ENCODE results near the gene TGM2. TPM values are rescaled to one million over a fixed set of nuclear protein-coding genes. Genes with fewer than 3 reads are reported as not detected.

Gene TGM2
- total and polyA plus RNA-seq, 4 donors = 44.2 to 561 (median 321) TPM

DNA sequence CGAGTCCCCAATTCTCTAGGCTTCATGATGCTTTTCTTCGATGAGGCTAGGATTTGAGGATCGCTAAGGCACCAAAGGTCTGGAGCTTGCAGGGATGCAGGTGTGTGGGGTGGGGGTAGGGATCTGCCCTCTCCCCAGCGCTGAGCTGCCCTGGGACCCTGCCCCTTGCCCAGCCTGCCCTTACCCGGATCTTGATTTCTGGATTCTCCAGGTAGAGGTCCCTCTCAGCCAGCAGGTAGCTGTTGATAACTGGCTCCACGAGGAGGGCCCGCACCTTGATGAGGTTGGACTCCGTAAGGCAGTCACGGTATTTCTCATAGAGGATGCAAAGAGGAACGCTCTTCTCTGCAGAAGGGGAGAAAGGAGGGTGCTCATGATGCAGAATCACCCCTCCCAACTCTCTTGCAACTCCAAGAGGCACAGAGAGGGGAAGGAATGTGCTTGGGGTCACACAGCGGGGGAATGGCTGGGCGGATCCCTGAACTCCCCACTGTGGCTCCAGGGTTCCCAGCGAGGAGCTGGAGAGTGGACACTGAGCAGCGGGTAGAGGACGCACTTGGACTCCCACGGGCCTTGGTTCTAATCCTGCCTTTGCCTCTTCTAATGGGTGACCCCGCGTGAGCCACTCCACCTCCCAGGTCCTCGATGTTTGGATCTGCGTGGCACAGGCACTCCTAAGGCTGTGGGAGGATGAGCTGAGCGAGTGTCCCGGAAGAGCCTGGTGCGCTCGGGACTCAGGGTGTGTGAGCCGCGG lies 32.7 kb downstream of the TGM2 start:
- no peak for ATAC-seq (ENCODE audit: low FRiP score)
- Histone ChIP-seq H3K27me3 (ENCODE audit: control insufficient read depth in 1 of 2, insufficient read depth in 2 of 2, low read length in 1 of 2) (no peaks in the 10 kb centered on the region), H3K9me3 (ENCODE audit: control insufficient read depth, low read length) (no peaks in the 10 kb centered on the region), H3K4me1 (ENCODE audit: control insufficient read depth in 1 of 2, insufficient read depth in 2 of 2, low read length in 2 of 2) (peaks cover 0 to 2% of the 10 kb centered on the region in 2 donors), H3K27ac (ENCODE audit: low read depth in 1 of 2, low read length in 2 of 2) (no peak overlapping the region), H3K4me3 (ENCODE audit: low read length in 2 of 2) (no peak overlapping the region), H3K36me3 (ENCODE audit: control insufficient read depth in 1 of 2, insufficient read depth in 2 of 2, low read length in 1 of 2) (no peaks in the 10 kb centered on the region)
- peak; percentile 31 to 61 for DNase-seq
- 90 to 93% methylated on average over 26 of the region's 26 CpGs for whole genome bisulfite sequencing, 2 donors
- intact Hi-C loops (cut with DNase I) = no loop called here

DNA sequence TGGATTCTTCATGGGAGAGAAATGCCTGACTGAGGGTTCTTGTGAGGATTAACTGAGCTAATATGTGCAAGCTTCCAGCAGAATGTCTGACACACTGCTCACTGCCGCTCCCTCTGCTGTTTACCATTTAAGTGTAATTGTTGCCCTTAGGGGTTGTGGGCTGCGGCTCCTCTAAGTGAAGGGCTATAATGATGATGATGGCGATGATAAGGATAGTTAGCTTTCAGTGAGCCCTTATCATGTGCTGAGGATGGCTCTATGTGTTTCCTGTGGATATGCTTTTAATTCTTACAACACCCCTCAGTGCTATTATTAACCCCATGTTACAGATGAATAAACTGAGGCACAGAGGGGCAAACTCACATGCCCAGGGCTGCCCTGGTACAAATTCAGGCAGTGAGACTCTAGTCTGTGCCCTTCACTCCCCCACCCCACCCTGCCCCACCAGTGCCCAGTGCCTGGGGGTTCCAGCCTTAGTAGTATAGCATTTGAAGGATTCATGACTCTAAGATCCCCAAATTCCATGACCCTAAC lies 33.4 kb downstream of the TGM2 start:
- no peaks in the 10 kb centered on the region for H3K36me3 ChIP-seq (ENCODE audit: control insufficient read depth in 1 of 2, insufficient read depth in 2 of 2, low read length in 1 of 2)
- intact Hi-C loops (cut with DNase I) = no loop called here
- no peaks in the 10 kb centered on the region for H3K9me3 ChIP-seq (ENCODE audit: control insufficient read depth, low read length)
- H3K27me3 ChIP-seq (ENCODE audit: control insufficient read depth in 1 of 2, insufficient read depth in 2 of 2, low read length in 1 of 2) = no peaks in the 10 kb centered on the region
- DNase-seq = peak; percentile 22 to 23
- ATAC-seq (ENCODE audit: low FRiP score) = no peak
- WGBS, 2 donors = 96 to 97% methylated on average over 3 of the region's 3 CpGs
- H3K27ac ChIP-seq (ENCODE audit: low read depth in 1 of 2, low read length in 2 of 2) = no peak overlapping the region
- H3K4me1 ChIP-seq (ENCODE audit: control insufficient read depth in 1 of 2, insufficient read depth in 2 of 2, low read length in 2 of 2) = peaks cover 0 to 2% of the 10 kb centered on the region in 2 donors
- H3K4me3 ChIP-seq (ENCODE audit: low read length in 2 of 2) = no peak overlapping the region

DNA sequence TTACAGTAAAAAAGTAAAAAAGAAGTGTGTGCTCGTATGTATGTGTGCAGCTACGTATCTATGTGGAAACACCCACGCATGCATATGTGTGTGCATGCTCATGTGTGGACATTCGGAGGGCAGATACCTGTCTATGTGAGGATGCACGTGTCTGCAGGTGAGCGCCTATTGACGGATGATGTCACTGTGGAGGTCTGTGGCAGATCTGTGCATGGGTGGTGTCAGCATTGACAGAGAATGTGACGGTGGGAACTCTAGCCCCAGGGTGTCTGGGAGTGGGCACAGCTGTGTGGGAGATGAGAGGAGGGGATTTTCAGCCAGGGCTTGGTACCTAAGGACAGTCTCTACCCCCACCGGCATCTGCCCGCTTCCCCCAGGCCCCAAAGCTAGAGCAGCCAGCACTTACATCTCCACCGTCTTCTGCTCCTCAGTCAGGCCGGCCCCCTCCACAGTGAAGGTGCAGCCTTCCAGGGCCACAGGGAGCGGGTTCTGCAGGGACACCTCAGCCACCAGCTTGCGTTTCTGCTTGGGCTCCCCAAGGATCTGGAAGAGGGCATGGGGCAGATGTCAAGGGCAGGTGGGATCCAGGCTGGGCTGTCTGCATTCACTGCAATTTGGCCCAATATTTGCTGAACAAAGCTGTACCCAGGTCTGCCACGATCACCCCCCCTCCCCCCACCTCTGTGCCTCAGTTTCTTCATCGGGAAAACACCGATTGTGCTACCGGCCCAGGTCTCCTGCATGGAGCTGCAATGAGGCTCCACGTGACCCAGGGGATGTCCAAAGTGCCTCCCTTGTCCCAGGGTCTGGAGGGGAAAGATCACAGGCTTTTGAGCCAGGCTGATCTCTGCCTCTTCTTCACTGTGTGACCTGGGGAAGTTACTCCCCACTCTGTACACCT lies 34.1 kb downstream of the TGM2 start:
- Histone ChIP-seq H3K9me3 (ENCODE audit: control insufficient read depth, low read length) (no peaks in the 10 kb centered on the region), H3K27ac (ENCODE audit: low read depth in 1 of 2, low read length in 2 of 2) (no peak overlapping the region), H3K4me1 (ENCODE audit: control insufficient read depth in 1 of 2, insufficient read depth in 2 of 2, low read length in 2 of 2) (peaks cover 2% of the 10 kb centered on the region in 2 donors), H3K4me3 (ENCODE audit: low read length in 2 of 2) (no peak overlapping the region), H3K36me3 (ENCODE audit: control insufficient read depth in 1 of 2, insufficient read depth in 2 of 2, low read length in 1 of 2) (no peaks in the 10 kb centered on the region), H3K27me3 (ENCODE audit: control insufficient read depth in 1 of 2, insufficient read depth in 2 of 2, low read length in 1 of 2) (no peaks in the 10 kb centered on the region)
- DNase-seq = peak; percentile 33 to 72
- WGBS, 2 donors = 89 to 90% methylated on average over 19 of the region's 19 CpGs
- ATAC-seq (ENCODE audit: low FRiP score) = no peak
- intact Hi-C loops (cut with DNase I) = no loop called here

DNA sequence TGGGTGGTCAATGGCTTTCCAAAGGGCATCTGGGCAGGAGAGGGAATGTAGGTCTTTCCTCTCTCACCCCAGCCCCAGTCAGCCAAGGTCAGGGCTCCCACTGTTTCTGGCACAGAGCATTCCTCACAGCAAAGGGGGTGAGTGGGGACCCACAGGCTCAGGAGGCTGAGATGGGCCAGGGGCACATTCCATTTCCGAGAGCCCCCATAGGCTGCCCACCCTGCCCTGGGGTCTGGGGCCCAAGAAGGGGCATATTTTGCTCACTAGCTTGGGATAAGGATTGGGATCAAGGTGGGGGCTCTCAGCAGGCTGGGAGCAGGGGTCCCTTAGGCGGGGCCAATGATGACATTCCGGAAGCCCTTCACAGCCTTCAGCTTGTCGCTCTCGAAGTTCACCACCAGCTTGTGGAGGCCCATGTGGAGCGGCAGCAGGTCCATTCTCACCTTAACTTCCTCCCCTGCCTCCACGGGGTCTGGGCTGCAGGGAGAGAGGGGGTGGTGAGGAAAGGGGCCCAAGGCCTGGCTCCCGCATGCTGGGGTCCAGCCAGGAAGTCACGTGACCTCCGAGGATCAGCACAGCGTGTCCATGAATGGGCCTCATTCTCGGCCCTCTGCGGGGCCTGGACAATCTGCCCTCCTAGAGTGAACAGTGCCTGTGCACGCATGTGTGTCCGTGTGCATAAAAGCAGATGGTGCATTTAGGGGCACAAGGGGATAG lies 35.0 kb downstream of the TGM2 start:
- no peaks in the 10 kb centered on the region for H3K27me3 ChIP-seq (ENCODE audit: control insufficient read depth in 1 of 2, insufficient read depth in 2 of 2, low read length in 1 of 2)
- H3K36me3 ChIP-seq (ENCODE audit: control insufficient read depth in 1 of 2, insufficient read depth in 2 of 2, low read length in 1 of 2) = no peaks in the 10 kb centered on the region
- H3K4me3 ChIP-seq (ENCODE audit: low read length in 2 of 2) = no peak overlapping the region
- H3K27ac ChIP-seq (ENCODE audit: low read depth in 1 of 2, low read length in 2 of 2) = no peak overlapping the region
- ATAC-seq (ENCODE audit: low FRiP score) = no peak
- intact Hi-C loops (cut with DNase I) = no loop called here
- DNase-seq = peak; percentile 43 to 62
- WGBS, 2 donors = 83 to 89% methylated on average over 15 of the region's 15 CpGs
- no peaks in the 10 kb centered on the region for H3K9me3 ChIP-seq (ENCODE audit: control insufficient read depth, low read length)
- H3K4me1 ChIP-seq (ENCODE audit: control insufficient read depth in 1 of 2, insufficient read depth in 2 of 2, low read length in 2 of 2) = peaks cover 2% of the 10 kb centered on the region in 2 donors

DNA sequence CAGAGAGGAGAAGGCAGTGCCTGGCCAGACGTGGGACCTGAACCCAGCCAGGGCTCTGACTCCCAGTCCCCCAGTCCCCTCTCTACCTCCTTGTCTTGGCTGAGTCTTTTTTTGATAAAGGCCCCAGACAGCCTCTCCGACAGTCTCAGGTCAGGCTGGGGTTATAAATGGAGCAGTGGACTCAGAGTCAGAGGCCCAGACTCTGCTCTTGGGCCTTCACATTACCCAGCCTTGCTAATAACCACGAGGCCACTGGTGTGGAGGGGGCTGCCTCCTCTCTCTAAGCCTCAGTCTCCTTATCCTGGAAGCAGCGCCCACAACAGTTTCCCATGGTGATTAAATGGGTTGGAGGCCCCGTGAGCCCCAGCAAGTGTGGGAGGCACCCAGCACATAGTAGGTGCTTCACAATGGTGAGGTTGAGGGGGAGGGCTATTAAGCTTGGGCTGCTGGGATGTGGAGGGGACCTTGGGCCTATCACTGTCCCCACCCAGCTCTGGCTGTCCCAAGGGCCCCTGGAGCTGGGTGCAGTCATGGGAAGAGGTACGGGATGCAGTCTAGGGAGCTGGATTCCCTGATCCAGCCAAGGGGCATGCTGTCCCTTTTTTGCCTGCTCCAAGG lies 35.7 kb downstream of the TGM2 start:
- H3K36me3 ChIP-seq (ENCODE audit: control insufficient read depth in 1 of 2, insufficient read depth in 2 of 2, low read length in 1 of 2) = no peaks in the 10 kb centered on the region
- H3K4me1 ChIP-seq (ENCODE audit: control insufficient read depth in 1 of 2, insufficient read depth in 2 of 2, low read length in 2 of 2) = peaks cover 0 to 2% of the 10 kb centered on the region in 2 donors
- H3K27me3 ChIP-seq (ENCODE audit: control insufficient read depth in 1 of 2, insufficient read depth in 2 of 2, low read length in 1 of 2) = no peaks in the 10 kb centered on the region
- WGBS, 2 donors = 70 to 80% methylated on average over 6 of the region's 6 CpGs
- H3K9me3 ChIP-seq (ENCODE audit: control insufficient read depth, low read length) = no peaks in the 10 kb centered on the region
- no peak overlapping the region for H3K4me3 ChIP-seq (ENCODE audit: low read length in 2 of 2)
- ATAC-seq (ENCODE audit: low FRiP score) = no peak
- no peak for DNase-seq
- no peak overlapping the region for H3K27ac ChIP-seq (ENCODE audit: low read depth in 1 of 2, low read length in 2 of 2)
- intact Hi-C loops (cut with DNase I) = no loop called here

DNA sequence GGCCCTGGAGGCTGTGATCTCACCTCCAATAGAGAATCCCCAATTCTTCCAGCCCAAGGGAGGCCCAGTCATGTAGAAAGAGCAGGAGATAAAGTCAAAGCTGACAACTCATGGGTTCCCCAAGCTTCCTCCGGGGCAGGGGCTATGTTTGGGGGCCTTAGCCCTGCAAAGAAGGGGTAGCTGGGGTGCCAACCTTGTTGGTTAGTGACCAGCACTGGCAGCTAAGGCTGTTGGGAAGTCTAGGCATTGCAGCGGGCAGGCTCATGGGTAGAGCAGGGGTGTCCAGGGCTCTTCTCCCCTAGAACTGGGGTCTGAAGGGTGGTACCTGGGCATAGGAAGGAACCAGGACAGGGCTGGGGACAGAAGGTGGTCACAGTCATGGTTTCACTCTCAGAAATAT lies 36.4 kb downstream of the TGM2 start:
- peaks cover 0 to 2% of the 10 kb centered on the region in 2 donors for H3K4me1 ChIP-seq (ENCODE audit: control insufficient read depth in 1 of 2, insufficient read depth in 2 of 2, low read length in 2 of 2)
- H3K27ac ChIP-seq (ENCODE audit: low read depth in 1 of 2, low read length in 2 of 2) = peak overlapping the region in 1 of 2 donors; percentile 7
- no peaks in the 10 kb centered on the region for H3K36me3 ChIP-seq (ENCODE audit: control insufficient read depth in 1 of 2, insufficient read depth in 2 of 2, low read length in 1 of 2)
- 92 to 93% methylated on average over 2 of the region's 2 CpGs for WGBS, 2 donors
- no peaks in the 10 kb centered on the region for H3K27me3 ChIP-seq (ENCODE audit: control insufficient read depth in 1 of 2, insufficient read depth in 2 of 2, low read length in 1 of 2)
- no peaks in the 10 kb centered on the region for H3K9me3 ChIP-seq (ENCODE audit: control insufficient read depth, low read length)
- no peak for DNase-seq
- intact Hi-C loops (cut with DNase I) = no loop called here
- ATAC-seq (ENCODE audit: low FRiP score) = no peak
- no peak overlapping the region for H3K4me3 ChIP-seq (ENCODE audit: low read length in 2 of 2)

DNA sequence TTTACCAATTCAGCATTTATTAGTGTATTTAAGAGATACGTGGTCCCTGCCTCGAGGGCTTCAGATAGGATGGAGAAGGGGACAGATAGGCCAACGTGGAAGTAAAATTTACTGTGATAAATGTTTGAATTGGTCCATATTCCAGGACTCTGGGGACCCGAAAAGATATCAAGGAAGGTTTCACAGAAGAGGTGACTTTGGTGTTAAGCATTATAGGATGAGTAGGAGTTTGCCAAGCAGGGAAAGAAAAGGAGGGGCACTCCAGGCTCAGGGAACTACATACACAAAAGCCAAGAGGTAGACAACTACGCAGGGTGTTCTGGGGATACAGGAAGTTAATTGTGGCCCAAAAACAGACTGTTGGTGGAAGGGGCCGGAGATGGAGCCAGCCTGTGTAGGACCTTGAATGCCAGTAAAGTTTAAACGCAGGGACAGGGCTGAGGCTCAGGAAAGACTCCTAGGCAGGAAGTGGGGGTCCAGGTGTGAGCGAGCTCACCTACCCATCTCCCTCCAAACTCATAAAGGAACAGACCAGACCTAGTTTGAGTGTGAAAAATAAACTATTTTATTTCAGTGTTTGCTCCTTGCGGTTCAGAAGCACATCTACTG lies 37.0 kb downstream of the TGM2 start:
- no peak for ATAC-seq (ENCODE audit: low FRiP score)
- Histone ChIP-seq H3K9me3 (ENCODE audit: control insufficient read depth, low read length) (no peaks in the 10 kb centered on the region), H3K4me3 (ENCODE audit: low read length in 2 of 2) (no peak overlapping the region), H3K27me3 (ENCODE audit: control insufficient read depth in 1 of 2, insufficient read depth in 2 of 2, low read length in 1 of 2) (no peaks in the 10 kb centered on the region), H3K27ac (ENCODE audit: low read depth in 1 of 2, low read length in 2 of 2) (peak overlapping the region in 1 of 2 donors; percentile 13), H3K36me3 (ENCODE audit: control insufficient read depth in 1 of 2, insufficient read depth in 2 of 2, low read length in 1 of 2) (no peaks in the 10 kb centered on the region), H3K4me1 (ENCODE audit: control insufficient read depth in 1 of 2, insufficient read depth in 2 of 2, low read length in 2 of 2) (peaks cover 0 to 2% of the 10 kb centered on the region in 2 donors)
- DNase-seq = no peak
- intact Hi-C loops (cut with DNase I) = no loop called here
- 55 to 62% methylated on average over 9 of the region's 9 CpGs for WGBS, 2 donors
